Adrenal gland (tissue), 12 donors: ENCODE data around the gene ARL11. TPM values are rescaled to one million over a fixed set of nuclear protein-coding genes. Genes with fewer than 3 reads are reported as not detected.

Experiments
- DNase-seq, 7 donors: peaks; one replicate each; pipeline ENCODE4 v3.0.0-alpha.2; 2019 to 2020
- H3K27ac ChIP-seq, 5 donors: fragments of 200-600 bp; sonication (generic) in 4 of 5; 1 replicate in 3 of 5; 2 replicates in 2 of 5; pipeline versions ENCODE4 v1.5.1 to v1.8.0; 2016 to 2020; ENCODE audit warnings: mild to moderate bottlenecking in 1 of 5
- H3K27me3 ChIP-seq: fragments of 200-600 bp; 2 replicates; pipeline ENCODE4 v1.8.0; 2021
- H3K36me3 ChIP-seq, 2 donors: fragments of 200-600 bp; replicated peaks in 1 of 2; 1 replicate in 1 of 2; 2 replicates in 1 of 2; pipeline versions ENCODE4 v1.5.1 to v1.8.0; 2018 to 2022
- H3K4me1 ChIP-seq, 2 donors: fragments of 200-600 bp; replicated peaks in 1 of 2; 1 replicate in 1 of 2; 2 replicates in 1 of 2; pipeline versions ENCODE4 v1.5.1 to v1.8.0; 2018 to 2021
- H3K4me3 ChIP-seq, 4 donors: fragments of 200-600 bp; sonication (generic) in 3 of 4; one replicate each; pipeline ENCODE4 v1.5.1; 2016 to 2018
- H3K9me3 ChIP-seq, 3 donors: fragments of 200-600 bp; sonication (generic) in 1 of 3; replicated peaks in 1 of 3; 1 replicate in 2 of 3; 2 replicates in 1 of 3; pipeline versions ENCODE4 v1.5.1 to v1.8.0; 2016 to 2021
- POLR2A ChIP-seq, 2 donors: fragments of 450-650 bp; IDR thresholded peaks; one replicate each; pipeline ENCODE4 v1.6.1; 2017; ENCODE audit warnings: antibody characterized with exemption in 2 of 2, mild to moderate bottlenecking in 2 of 2, moderate library complexity in 1 of 2
- WGBS, 4 donors: extraction: QIAGEN DNeasy Blood & Tissue Kit in 2 of 4; methylation state at CpG; one replicate each; pipeline versions ENCODE4 v1.1.5 to v1.1.7; 2013 to 2017; 5-methylcytosine and 5-hydroxymethylcytosine counted together
- intact Hi-C, 2 donors: fragments of 100-400 bp; cut with DNase I; formaldehyde crosslinking; loops; one replicate each; pipeline versions ENCODE4 v1.14.1 to v1.15.0; 2022 to 2023
- polyA plus RNA-seq, 3 donors: library from polyadenylated mRNA; stranded (reverse); fragments of 200-250 nt in 2 of 3; fragments of 350-450 nt in 1 of 3; fragmentation: Illumina TruSeq in 1 of 3; extraction: RNeasy Lipid Tissue Mini Kit (QIAGEN cat#74804) in 1 of 3; gene quantifications; one replicate each; pipeline ENCODE4 v1.2.3, GENCODE V29; 2013 to 2014
- total RNA-seq, 9 donors: library from RNA; depleted of rRNA in 4 of 9; stranded (reverse); fragments of >200 nt in 4 of 9; fragments of 120-200 nt in 1 of 9; fragmentation: NEBNext Ultra II Directional in 1 of 9; extraction: Animal tissue kit (Norgen Biotek cat#: 25700) in 1 of 9; gene quantifications; one replicate each; pipeline versions ENCODE4 v1.1.0 to v1.2.4, GENCODE V29; 2013 to 2023
- TF ChIP-seq, protein P1 (sequence below), 6 experiments: fragments of 450-650 bp in 4 of 6; fragments of 200-600 bp in 2 of 6; sonication (generic) in 1 of 6; IDR thresholded peaks; 1 replicate in 5 of 6; 2 replicates in 1 of 6; pipeline versions ENCODE4 v1.5.1 to v1.8.0; 2016 to 2021; ENCODE audit warnings: antibody characterized with exemption in 6 of 6, mild to moderate bottlenecking in 2 of 6, moderate library complexity in 1 of 6
- donor health status: healthy with polysubstance abuse.
- donor health status: Bipolar disorder and iron deficiency.
- donor health status: DM: yes; HTN: yes; CAD: no.
- donor health status: DM: no; HTN: no; CAD: no.
- donor health status: DM: no; HTN: no; CAD: no.
- donor health status: DM: yes; HTN: yes; CAD: no.

Gene ARL11
- total and polyA plus RNA-seq, 12 donors: 0.18 to 2.9 (median 1.5) TPM

- no peaks in the 10 kb centered on the region for H3K9me3 ChIP-seq
- H3K36me3 ChIP-seq: no peaks in the 10 kb centered on the region
- 68 to 77% (median 71%) methylated on average over 4 of the region's 4 CpGs for WGBS, 4 donors
- DNase-seq: peak in 6 of 7 donors; percentile 50 to 76 (median 60)
- no peak overlapping the region for H3K4me3 ChIP-seq
- H3K27me3 ChIP-seq: no peaks in the 10 kb centered on the region
- H3K4me1 ChIP-seq: no peaks in the 10 kb centered on the region
- peak overlapping the region in 4 of 5 donors; percentile 13 to 61 (median 33) for H3K27ac ChIP-seq
- intact Hi-C loops: no loop called here
- TF ChIP-seq, protein P1, sequence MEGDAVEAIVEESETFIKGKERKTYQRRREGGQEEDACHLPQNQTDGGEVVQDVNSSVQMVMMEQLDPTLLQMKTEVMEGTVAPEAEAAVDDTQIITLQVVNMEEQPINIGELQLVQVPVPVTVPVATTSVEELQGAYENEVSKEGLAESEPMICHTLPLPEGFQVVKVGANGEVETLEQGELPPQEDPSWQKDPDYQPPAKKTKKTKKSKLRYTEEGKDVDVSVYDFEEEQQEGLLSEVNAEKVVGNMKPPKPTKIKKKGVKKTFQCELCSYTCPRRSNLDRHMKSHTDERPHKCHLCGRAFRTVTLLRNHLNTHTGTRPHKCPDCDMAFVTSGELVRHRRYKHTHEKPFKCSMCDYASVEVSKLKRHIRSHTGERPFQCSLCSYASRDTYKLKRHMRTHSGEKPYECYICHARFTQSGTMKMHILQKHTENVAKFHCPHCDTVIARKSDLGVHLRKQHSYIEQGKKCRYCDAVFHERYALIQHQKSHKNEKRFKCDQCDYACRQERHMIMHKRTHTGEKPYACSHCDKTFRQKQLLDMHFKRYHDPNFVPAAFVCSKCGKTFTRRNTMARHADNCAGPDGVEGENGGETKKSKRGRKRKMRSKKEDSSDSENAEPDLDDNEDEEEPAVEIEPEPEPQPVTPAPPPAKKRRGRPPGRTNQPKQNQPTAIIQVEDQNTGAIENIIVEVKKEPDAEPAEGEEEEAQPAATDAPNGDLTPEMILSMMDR (IDR thresholded peaks at IDR 0.05): no peak
- no peak for TF ChIP-seq POLR2A (IDR thresholded peaks at IDR 0.05)
Observed at GRCh38 chr13:49641801-49642291, 13.5 kb downstream of the ARL11 start.

GRCh38 chr13:49643035-49643646 lies 14.8 kb downstream of the ARL11 start:
- no peak for DNase-seq
- Histone ChIP-seq H3K4me3 (no peak overlapping the region), H3K27ac (peak overlapping the region in 2 of 5 donors; percentile 15 to 44), H3K4me1 (no peaks in the 10 kb centered on the region), H3K36me3 (no peaks in the 10 kb centered on the region), H3K27me3 (no peaks in the 10 kb centered on the region), H3K9me3 (no peaks in the 10 kb centered on the region)
- TF ChIP-seq, protein P1 (IDR thresholded peaks at IDR 0.05): no peak
- TF ChIP-seq POLR2A (IDR thresholded peaks at IDR 0.05): no peak
- intact Hi-C loops: no loop called here
- WGBS, 4 donors: 75 to 81% (median 77%) methylated on average over 9 to 12 of the region's 12 CpGs

DNA sequence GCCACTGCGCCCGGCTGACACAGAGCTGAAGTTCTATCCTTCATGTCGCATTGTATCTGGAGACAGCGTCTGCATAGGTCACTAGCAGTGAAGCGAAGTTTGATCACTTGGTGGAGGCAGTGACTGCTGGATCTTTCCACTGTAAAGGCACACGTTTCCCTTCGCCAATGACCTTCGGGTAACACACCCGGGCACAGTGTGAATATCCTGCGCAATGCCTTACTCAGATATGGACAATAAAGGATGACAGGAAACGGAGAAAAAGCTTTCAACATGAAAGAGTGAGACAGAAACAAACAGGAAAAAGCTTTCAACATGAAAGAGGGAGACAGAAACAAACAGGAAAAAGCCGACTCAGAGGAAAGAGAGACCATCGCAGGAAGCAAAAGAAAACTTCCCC lies 17.1 kb downstream of the ARL11 start:
- Histone ChIP-seq H3K4me1 (no peaks in the 10 kb centered on the region), H3K9me3 (no peaks in the 10 kb centered on the region), H3K4me3 (no peak overlapping the region), H3K27ac (no peak overlapping the region), H3K36me3 (no peaks in the 10 kb centered on the region), H3K27me3 (no peaks in the 10 kb centered on the region)
- no peak for TF ChIP-seq POLR2A (IDR thresholded peaks at IDR 0.05)
- TF ChIP-seq, protein P1 (IDR thresholded peaks at IDR 0.05): no peak
- DNase-seq: peak in 2 of 7 donors; percentile 23
- intact Hi-C loops: no loop called here
- WGBS, 4 donors: 64 to 76% (median 69%) methylated on average over 11 to 13 of the region's 13 CpGs

DNA sequence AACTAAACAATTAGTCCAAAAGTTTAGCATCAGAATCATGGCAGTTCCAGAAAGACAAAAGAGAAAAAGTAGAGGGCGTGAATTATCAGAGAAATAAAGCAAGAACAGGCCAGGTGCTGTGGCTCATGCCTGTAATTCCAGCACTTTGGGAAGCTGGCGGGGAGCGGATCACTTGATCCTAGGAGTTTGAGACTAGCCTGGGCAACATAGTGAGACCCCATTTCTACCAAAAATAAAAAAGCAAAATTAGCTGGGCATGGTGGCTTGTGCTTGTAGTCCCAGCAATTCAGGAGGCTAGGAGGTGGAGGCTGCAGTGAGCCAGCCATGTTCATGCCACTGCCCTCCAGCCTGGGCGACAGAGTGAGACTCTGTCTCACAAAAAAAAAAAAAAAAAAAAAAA lies 18.4 kb downstream of the ARL11 start:
- Histone ChIP-seq H3K36me3 (no peaks in the 10 kb centered on the region), H3K27ac (no peak overlapping the region), H3K4me1 (no peaks in the 10 kb centered on the region), H3K4me3 (no peak overlapping the region), H3K9me3 (no peaks in the 10 kb centered on the region), H3K27me3 (no peaks in the 10 kb centered on the region)
- DNase-seq: no peak
- 86 to 96% (median 89%) methylated on average over 4 of the region's 4 CpGs for WGBS, 4 donors
- no peak for TF ChIP-seq POLR2A (IDR thresholded peaks at IDR 0.05)
- TF ChIP-seq, protein P1 (IDR thresholded peaks at IDR 0.05): no peak
- intact Hi-C loops: no loop called here
